WTC11 (cell line): ENCODE data around the gene SNRNP27. TPM values are rescaled to one million over a fixed set of nuclear protein-coding genes. Genes with fewer than 3 reads are reported as not detected.

Source experiments
- ATAC-seq: fragments of 200-7000 bp; cut with Tn5 transposase; 2 replicates; pipeline ENCODE4 v1.10.0; 2021; ENCODE audit warnings: mild to moderate bottlenecking, moderate library complexity
- CTCF ChIA-PET: fragments of 300-600 bp; sonication (Branson Sonifier 250); formaldehyde crosslinking; loops from one replicate; lab custom pipeline; 2021; ENCODE audit warnings: antibody characterized with exemption; lab: Charles Lee
- POLR2A ChIA-PET: fragments of 350-600 bp; sonication (Branson Sonifier 250); formaldehyde crosslinking; loops from one replicate; lab custom pipeline; 2021; ENCODE audit warnings: antibody characterized with exemption; lab: Charles Lee
- DNase-seq: peaks from one replicate; pipeline ENCODE4 v3.0.0; 2021; ENCODE audit warnings: low spot score
- H3K27ac Mint-ChIP-seq: 2 replicates; pipeline ENCODE4 v1.8.0; 2021; ENCODE audit warnings: mixed read lengths
- H3K27me3 Mint-ChIP-seq: 2 replicates; pipeline ENCODE4 v1.8.0; 2021; ENCODE audit warnings: low read depth, mild to moderate bottlenecking, moderate library complexity, mixed read lengths
- H3K36me3 Mint-ChIP-seq: 2 replicates; pipeline ENCODE4 v1.8.0; 2021; ENCODE audit warnings: mixed read lengths
- H3K4me1 Mint-ChIP-seq: 2 replicates; pipeline ENCODE4 v1.8.0; 2022; ENCODE audit warnings: mixed read lengths
- H3K4me3 Mint-ChIP-seq: 2 replicates; pipeline ENCODE4 v1.8.0; 2021; ENCODE audit warnings: mild to moderate bottlenecking, moderate library complexity, mixed read lengths
- H3K9me3 Mint-ChIP-seq: 2 replicates; pipeline ENCODE4 v1.8.0; 2021; ENCODE audit warnings: mixed read lengths
- AFF4 ChIP-seq: sonication (generic); formaldehyde crosslinking; IDR thresholded peaks from 2 replicates; pipeline ENCODE4 v1.8.1; 2023; ENCODE audit warnings: mild to moderate bottlenecking, missing genetic modification reagents, borderline replicate concordance
- ATF2 ChIP-seq: sonication (generic); formaldehyde crosslinking; IDR thresholded peaks from 2 replicates; pipeline ENCODE4 v1.8.1; 2022; ENCODE audit warnings: low read depth, missing genetic modification reagents, borderline replicate concordance
- ATF3 ChIP-seq: sonication (generic); formaldehyde crosslinking; conservative IDR thresholded peaks from 2 replicates; pipeline ENCODE4 v1.8.1; 2022; ENCODE audit warnings: mild to moderate bottlenecking, missing genetic modification reagents
- CREB1 ChIP-seq: sonication (generic); formaldehyde crosslinking; IDR thresholded peaks from 2 replicates; pipeline ENCODE4 v1.8.0; 2023; ENCODE audit warnings: mild to moderate bottlenecking, missing genetic modification reagents
- FOXJ3 ChIP-seq: sonication (generic); formaldehyde crosslinking; IDR thresholded peaks from 2 replicates; pipeline ENCODE4 v1.9.0; 2021; ENCODE audit warnings: missing genetic modification reagents, mild to moderate bottlenecking, borderline replicate concordance
- GABPB1 ChIP-seq: sonication (generic); formaldehyde crosslinking; IDR thresholded peaks from 2 replicates; pipeline ENCODE4 v1.8.1; 2023; ENCODE audit warnings: mild to moderate bottlenecking, missing genetic modification reagents
- GRHL2 ChIP-seq: fragments of 250-450 bp; sonication (Bioruptor Pico); IDR thresholded peaks from 2 replicates; pipeline ENCODE4 v1.8.0; 2022; ENCODE audit warnings: mild to moderate bottlenecking, moderate library complexity; ENCODE audit not compliant: insufficient replicate concordance, severe bottlenecking
- HMGXB4 ChIP-seq: sonication (generic); formaldehyde crosslinking; IDR thresholded peaks from 2 replicates; pipeline ENCODE4 v1.8.1; 2023; ENCODE audit warnings: mild to moderate bottlenecking, moderate library complexity, missing genetic modification reagents
- IRF1 ChIP-seq: sonication (generic); formaldehyde crosslinking; IDR thresholded peaks from 2 replicates; pipeline ENCODE4 v1.8.0; 2023; ENCODE audit warnings: missing genetic modification reagents
- MXD4 ChIP-seq: fragments of 250-450 bp; sonication (Bioruptor Pico); IDR thresholded peaks from 2 replicates; pipeline ENCODE4 v1.8.0; 2021; ENCODE audit warnings: mild to moderate bottlenecking, moderate library complexity, borderline replicate concordance
- NFYB ChIP-seq: sonication (generic); formaldehyde crosslinking; conservative IDR thresholded peaks from 2 replicates; pipeline ENCODE4 v1.8.0; 2022; ENCODE audit warnings: low read depth, missing genetic modification reagents
- PRDM15 ChIP-seq: sonication (generic); formaldehyde crosslinking; IDR thresholded peaks from 2 replicates; pipeline ENCODE4 v1.8.0; 2022; ENCODE audit warnings: missing genetic modification reagents
- SP1 ChIP-seq: sonication (generic); formaldehyde crosslinking; conservative IDR thresholded peaks from 2 replicates; pipeline ENCODE4 v1.8.1; 2022; ENCODE audit warnings: missing genetic modification reagents
- ZNF232 ChIP-seq: sonication (generic); formaldehyde crosslinking; IDR thresholded peaks from 2 replicates; pipeline ENCODE4 v1.8.0; 2022; ENCODE audit warnings: mild to moderate bottlenecking, missing genetic modification reagents
- ZNF317 ChIP-seq: sonication (generic); formaldehyde crosslinking; IDR thresholded peaks from 2 replicates; pipeline ENCODE4 v1.8.1; 2023; ENCODE audit warnings: low read depth, mild to moderate bottlenecking, moderate library complexity, missing genetic modification reagents, borderline replicate concordance
- ZNF396 ChIP-seq: fragments of 250-450 bp; sonication (Bioruptor Pico); IDR thresholded peaks from 2 replicates; pipeline ENCODE4 v1.8.0; 2021; ENCODE audit warnings: mild to moderate bottlenecking, moderate library complexity, borderline replicate concordance
- ZNF416 ChIP-seq: fragments of 250-450 bp; sonication (Bioruptor Pico); IDR thresholded peaks from 2 replicates; pipeline ENCODE4 v1.9.0; 2021; ENCODE audit warnings: mild to moderate bottlenecking, inconsistent platforms
- total RNA-seq: library from RNA; stranded (reverse); gene quantifications from 3 replicates; pipeline ENCODE4 v1.2.3, GENCODE V29; 2021

The SNRNP27 gene
- total RNA-seq, 1 experiment from 2014 or later: 38.4 TPM

- no peak overlapping the region for H3K4me3 Mint-ChIP-seq
- H3K4me1 Mint-ChIP-seq: no peaks in the 10 kb centered on the region
- H3K36me3 Mint-ChIP-seq: no peaks in the 10 kb centered on the region
- no peaks in the 10 kb centered on the region for H3K9me3 Mint-ChIP-seq
- no peak for ATAC-seq
- no peak for TF ChIP-seq ATF2 (CRISPR knock-in tag)
- TF ChIP-seq PRDM15 (CRISPR knock-in tag): no peak
- TF ChIP-seq GABPB1 (CRISPR knock-in tag): peak; percentile 99
- no peak for TF ChIP-seq ZNF396 (CRISPR knock-in tag)
- TF ChIP-seq NFYB (CRISPR knock-in tag): no peak
- TF ChIP-seq ZNF232 (CRISPR knock-in tag): no peak
- no peak for TF ChIP-seq HMGXB4
- TF ChIP-seq AFF4 (CRISPR knock-in tag): no peak
- TF ChIP-seq, all 79 proteins: peak for 1
- no peaks in the 10 kb centered on the region for H3K27me3 Mint-ChIP-seq
- CTCF ChIA-PET: interaction anchor here (1.0 to 1.1 kb wide), 2 partner anchors 12 to 15 kb away, joined by 3 to 4 read pairs; partner anchors contain the start of gene MXD1
- POLR2A ChIA-PET: no interaction called here
- no peak for DNase-seq
- no peak overlapping the region for H3K27ac Mint-ChIP-seq
These were observed 33.2 kb downstream of the SNRNP27 start for GRCh38 chr2:69926849-69927515.

GRCh38 chr2:69931832-69932595 is 38.3 kb downstream of the SNRNP27 start:
- H3K9me3 Mint-ChIP-seq: no peaks in the 10 kb centered on the region
- no peak for DNase-seq
- POLR2A ChIA-PET: no interaction called here
- CTCF ChIA-PET: interaction anchor here (1.3 to 1.7 kb wide), 3 partner anchors 18 to 207 kb away, joined by 4 to 7 read pairs (median 4); partner anchors contain the start of gene MXD1
- ATAC-seq: no peak
- peak overlapping the region; percentile 3; the same call in 1 of the 2 replicates for H3K27ac Mint-ChIP-seq
- H3K4me1 Mint-ChIP-seq: peaks cover 12% of the 10 kb centered on the region
- no peak overlapping the region for H3K4me3 Mint-ChIP-seq
- H3K36me3 Mint-ChIP-seq: no peaks in the 10 kb centered on the region
- TF ChIP-seq ATF3 (CRISPR knock-in tag) (no peak), NFYB (CRISPR knock-in tag) (no peak), CREB1 (no peak), ZNF416 (CRISPR knock-in tag) (no peak), SP1 (CRISPR knock-in tag) (no peak), IRF1 (no peak), ZNF317 (CRISPR knock-in tag) (no peak), GRHL2 (no peak), FOXJ3 (no peak), MXD4 (CRISPR knock-in tag) (no peak)
- no peaks in the 10 kb centered on the region for H3K27me3 Mint-ChIP-seq
